ENCODE measurements around the gene ATF7. TPM values are rescaled to one million over a fixed set of nuclear protein-coding genes. Genes with fewer than 3 reads are reported as not detected.

ATF7 gene
- total and polyA plus RNA-seq, 2 of the 13 experiments (the other 11 are each of a cell fraction or from before 2014, with no cell fraction given): 9.6 to 16.2 TPM

DNA sequence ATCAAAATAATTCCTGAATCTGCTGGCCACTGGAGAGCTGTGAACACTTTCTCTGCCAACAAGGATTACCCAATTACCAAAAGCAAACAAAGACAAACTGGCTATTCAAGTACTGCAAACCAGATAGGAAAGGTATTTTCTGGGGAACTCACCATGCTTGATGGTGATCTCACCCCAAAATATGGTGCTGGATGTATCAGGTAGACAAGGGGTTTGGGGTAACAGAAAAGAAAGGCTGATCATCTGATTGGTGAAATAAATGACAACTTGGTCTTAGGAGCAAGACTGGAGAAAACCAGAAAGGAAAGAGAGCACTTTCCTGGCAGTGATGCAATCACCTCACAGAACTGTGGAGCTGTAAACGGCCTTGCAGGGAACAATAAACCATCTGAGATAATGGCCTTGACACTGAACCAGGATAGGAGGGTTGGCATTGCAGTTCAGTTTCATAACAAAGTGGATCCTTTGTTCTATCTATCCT lies 87.9 kb downstream of the ATF7 start (continued):
- no peak for TF ChIP-seq ZHX2 (IDR thresholded peaks at IDR 0.05; ENCODE audit: low read depth)
- TF ChIP-seq ZHX2 (CRISPR knock-in tag; IDR thresholded peaks at IDR 0.05; ENCODE audit: borderline replicate concordance): no peak
- peak; percentile 80; the same call in 1 of the 2 replicates for TF ChIP-seq ZFAT (CRISPR knock-in tag; conservative IDR thresholded peaks at IDR 0.05)
- no peak for TF ChIP-seq PHF20 (CRISPR knock-in tag; IDR thresholded peaks at IDR 0.05)
- TF ChIP-seq PHF21A (CRISPR knock-in tag; IDR thresholded peaks at IDR 0.05): peak; percentile 64; the same call in 1 of the 2 replicates
- no peak for TF ChIP-seq ZNF513 (CRISPR knock-in tag; conservative IDR thresholded peaks at IDR 0.05)
- peak; percentile 87; the same call in 1 of the 2 replicates for TF ChIP-seq MIER3 (CRISPR knock-in tag; IDR thresholded peaks at IDR 0.05; ENCODE audit: borderline replicate concordance)
- no peak for TF ChIP-seq ZSCAN21 (CRISPR knock-in tag; IDR thresholded peaks at IDR 0.05; ENCODE audit: borderline replicate concordance)
- 0 out of 2 replicates have a peak, but pooled peaks have one; percentile 21 for TF ChIP-seq SATB2 (CRISPR knock-in tag; IDR thresholded peaks at IDR 0.05)
- peak; percentile 78 for TF ChIP-seq SIX4 (CRISPR knock-in tag; IDR thresholded peaks at IDR 0.05)
- no peak for TF ChIP-seq ZBTB7A (CRISPR knock-in tag; IDR thresholded peaks at IDR 0.05)
- no peak for TF ChIP-seq ESRRA (CRISPR knock-in tag; IDR thresholded peaks at IDR 0.05; ENCODE audit: low read depth)
- TF ChIP-seq, protein P1, sequence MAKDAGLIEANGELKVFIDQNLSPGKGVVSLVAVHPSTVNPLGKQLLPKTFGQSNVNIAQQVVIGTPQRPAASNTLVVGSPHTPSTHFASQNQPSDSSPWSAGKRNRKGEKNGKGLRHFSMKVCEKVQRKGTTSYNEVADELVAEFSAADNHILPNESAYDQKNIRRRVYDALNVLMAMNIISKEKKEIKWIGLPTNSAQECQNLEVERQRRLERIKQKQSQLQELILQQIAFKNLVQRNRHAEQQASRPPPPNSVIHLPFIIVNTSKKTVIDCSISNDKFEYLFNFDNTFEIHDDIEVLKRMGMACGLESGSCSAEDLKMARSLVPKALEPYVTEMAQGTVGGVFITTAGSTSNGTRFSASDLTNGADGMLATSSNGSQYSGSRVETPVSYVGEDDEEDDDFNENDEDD (CRISPR knock-in tag; IDR thresholded peaks at IDR 0.05; ENCODE audit: borderline replicate concordance): no peak
- TF ChIP-seq FIP1L1 (IDR thresholded peaks at IDR 0.05; ENCODE audit: borderline replicate concordance, insufficient read depth, low read depth, low read length): no peak
- TF ChIP-seq, protein P2, sequence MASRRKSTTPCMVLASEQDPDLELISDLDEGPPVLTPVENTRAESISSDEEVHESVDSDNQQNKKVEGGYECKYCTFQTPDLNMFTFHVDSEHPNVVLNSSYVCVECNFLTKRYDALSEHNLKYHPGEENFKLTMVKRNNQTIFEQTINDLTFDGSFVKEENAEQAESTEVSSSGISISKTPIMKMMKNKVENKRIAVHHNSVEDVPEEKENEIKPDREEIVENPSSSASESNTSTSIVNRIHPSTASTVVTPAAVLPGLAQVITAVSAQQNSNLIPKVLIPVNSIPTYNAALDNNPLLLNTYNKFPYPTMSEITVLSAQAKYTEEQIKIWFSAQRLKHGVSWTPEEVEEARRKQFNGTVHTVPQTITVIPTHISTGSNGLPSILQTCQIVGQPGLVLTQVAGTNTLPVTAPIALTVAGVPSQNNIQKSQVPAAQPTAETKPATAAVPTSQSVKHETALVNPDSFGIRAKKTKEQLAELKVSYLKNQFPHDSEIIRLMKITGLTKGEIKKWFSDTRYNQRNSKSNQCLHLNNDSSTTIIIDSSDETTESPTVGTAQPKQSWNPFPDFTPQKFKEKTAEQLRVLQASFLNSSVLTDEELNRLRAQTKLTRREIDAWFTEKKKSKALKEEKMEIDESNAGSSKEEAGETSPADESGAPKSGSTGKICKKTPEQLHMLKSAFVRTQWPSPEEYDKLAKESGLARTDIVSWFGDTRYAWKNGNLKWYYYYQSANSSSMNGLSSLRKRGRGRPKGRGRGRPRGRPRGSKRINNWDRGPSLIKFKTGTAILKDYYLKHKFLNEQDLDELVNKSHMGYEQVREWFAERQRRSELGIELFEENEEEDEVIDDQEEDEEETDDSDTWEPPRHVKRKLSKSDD (CRISPR knock-in tag; IDR thresholded peaks at IDR 0.05; ENCODE audit: low read depth): no peak
- TF ChIP-seq NR2F2 (IDR thresholded peaks at IDR 0.05; ENCODE audit: borderline replicate concordance, low read depth): peak; percentile 63; the same call in 1 of the 2 replicates
- TF ChIP-seq RXRB (CRISPR knock-in tag; IDR thresholded peaks at IDR 0.05; ENCODE audit: borderline replicate concordance): peak; percentile 96
- no peak for TF ChIP-seq MLLT10 (CRISPR knock-in tag; IDR thresholded peaks at IDR 0.05)
- TF ChIP-seq SMAD1 (CRISPR knock-in tag; IDR thresholded peaks at IDR 0.05; ENCODE audit: borderline replicate concordance, low read depth): no peak

Measured in HepG2 (cell line).